ENCODE data around the gene RINT1.
"Not testable (repeated sequence)": the region's sequence is repeated elsewhere in the genome, so short reads cannot be mapped to it uniquely, and the experiment has no call there.

The RINT1 gene

GRCh38 chr7:105531792-105532671 lies at the start of gene RINT1:
TSS of gene RINT1 (plus strand) at chr7:105532201. CDS start at chr7:105532316, 115 bp downstream.
- DNase-seq (ENCODE audit: low spot score) = peak; percentile 98

- DNase-seq (ENCODE audit: low spot score) = peak; percentile 53
Observed at GRCh38 chr7:105487579-105488571, 44.1 kb upstream of the RINT1 start.

- DNase-seq (ENCODE audit: low spot score) = no peak
Observed at GRCh38 chr7:105489409-105489808, 42.6 kb upstream of the RINT1 start.

GRCh38 chr7:105493196-105493922 lies 38.6 kb upstream of the RINT1 start:
- DNase-seq (ENCODE audit: low spot score) = no peak

GRCh38 chr7:105493923-105494315 lies 38.1 kb upstream of the RINT1 start:
- no peak for DNase-seq (ENCODE audit: low spot score)

- DNase-seq (ENCODE audit: low spot score) = no peak
Observed at GRCh38 chr7:105496521-105496920, 35.5 kb upstream of the RINT1 start.

GRCh38 chr7:105497016-105497415 lies 35.0 kb upstream of the RINT1 start:
- no peak for DNase-seq (ENCODE audit: low spot score)

GRCh38 chr7:105502173-105502572 lies 29.8 kb upstream of the RINT1 start:
- no peak for DNase-seq (ENCODE audit: low spot score)

GRCh38 chr7:105512415-105512814 lies 19.6 kb upstream of the RINT1 start:
- DNase-seq (ENCODE audit: low spot score) = no peak

GRCh38 chr7:105512926-105513526 lies 19.0 kb upstream of the RINT1 start:
- DNase-seq (ENCODE audit: low spot score) = no peak

- not testable (repeated sequence) for DNase-seq (ENCODE audit: low spot score)
Observed at GRCh38 chr7:105515610-105516009, 16.4 kb upstream of the RINT1 start.

GRCh38 chr7:105519353-105519752 lies 12.6 kb upstream of the RINT1 start:
- DNase-seq (ENCODE audit: low spot score) = no peak

- DNase-seq (ENCODE audit: low spot score) = not testable (repeated sequence)
Observed at GRCh38 chr7:105520620-105521019, 11.4 kb upstream of the RINT1 start.

GRCh38 chr7:105521027-105521716 lies 10.8 kb upstream of the RINT1 start:
- DNase-seq (ENCODE audit: low spot score) = peak; percentile 79

- peak; percentile 96 for DNase-seq (ENCODE audit: low spot score)
Observed at GRCh38 chr7:105521717-105522463, 10.1 kb upstream of the RINT1 start, which contains the start of gene PUS7. TSS of gene PUS7 (minus strand) at chr7:105522271. CDS start at chr7:105508512, 13,759 bp downstream.

- not testable (repeated sequence) for DNase-seq (ENCODE audit: low spot score)
Observed at GRCh38 chr7:105524423-105524822, 7.6 kb upstream of the RINT1 start.

GRCh38 chr7:105524840-105525239 lies 7.2 kb upstream of the RINT1 start:
- peak; percentile 43 for DNase-seq (ENCODE audit: low spot score)

- not testable (repeated sequence) for DNase-seq (ENCODE audit: low spot score)
Observed at GRCh38 chr7:105527737-105528136, 4.3 kb upstream of the RINT1 start.

- DNase-seq (ENCODE audit: low spot score) = no peak
Observed at GRCh38 chr7:105530126-105530525, 1.9 kb upstream of the RINT1 start.

GRCh38 chr7:105530546-105530945 lies 1.5 kb upstream of the RINT1 start:
- DNase-seq (ENCODE audit: low spot score) = no peak

Measured in NAMALWA (cell line).